Esophagus (tissue), 2 donors: Measurements from ENCODE around the gene TAF4. TPM values are rescaled to one million over a fixed set of nuclear protein-coding genes. Genes with fewer than 3 reads are reported as not detected.
"Not testable (repeated sequence)": the region's sequence is repeated elsewhere in the genome, so short reads cannot be mapped to it uniquely, and the experiment has no call there.

Source experiments
- H3K27ac ChIP-seq, 2 donors: one replicate each; pipeline ENCODE4 v1.5.1; 2013; ENCODE audit warnings: low read depth in 2 of 2, mild to moderate bottlenecking in 2 of 2, inconsistent platforms in 1 of 2, low read length in 1 of 2, moderate library complexity in 1 of 2
- H3K27me3 ChIP-seq, 2 donors: one replicate each; pipeline ENCODE4 v1.6.1; 2013; ENCODE audit warnings: low read length in 2 of 2, control low read depth in 1 of 2, mild to moderate bottlenecking in 1 of 2; ENCODE audit not compliant: insufficient read depth in 2 of 2, control insufficient read depth in 1 of 2
- H3K36me3 ChIP-seq, 2 donors: one replicate each; pipeline ENCODE4 v1.6.1; 2013; ENCODE audit warnings: low read length in 1 of 2; ENCODE audit not compliant: control insufficient read depth in 2 of 2, insufficient read depth in 2 of 2
- H3K4me1 ChIP-seq, 2 donors: one replicate each; pipeline ENCODE4 v1.6.1; 2013; ENCODE audit warnings: low read length in 1 of 2; ENCODE audit not compliant: control insufficient read depth in 2 of 2, insufficient read depth in 2 of 2
- H3K4me3 ChIP-seq, 2 donors: one replicate each; pipeline ENCODE4 v1.5.1; 2013; ENCODE audit warnings: low read length in 2 of 2, mild to moderate bottlenecking in 2 of 2, low read depth in 1 of 2, moderate library complexity in 1 of 2
- H3K9me3 ChIP-seq, 2 donors: one replicate each; pipeline ENCODE4 v1.6.1; 2013; ENCODE audit warnings: mild to moderate bottlenecking in 2 of 2, low read depth in 1 of 2, low read length in 1 of 2, moderate library complexity in 1 of 2; ENCODE audit not compliant: control insufficient read depth in 2 of 2, insufficient read depth in 1 of 2
- WGBS, 2 donors: extraction: QIAGEN DNeasy Blood & Tissue Kit; methylation state at CpG; one replicate each; pipeline ENCODE4 v1.1.7; 2013; 5-methylcytosine and 5-hydroxymethylcytosine counted together
- polyA plus RNA-seq, 2 donors: library from polyadenylated mRNA; stranded (reverse); fragments of 200-250 nt; gene quantifications; one replicate each; pipeline ENCODE4 v1.2.3, GENCODE V29; 2013
- donor health status: healthy with polysubstance abuse.
- donor health status: Bipolar disorder and iron deficiency.

The TAF4 gene
- polyA plus RNA-seq, 2 donors = 4.2 to 5.8 TPM

- Histone ChIP-seq H3K36me3 (peaks cover 0 to 9% of the 10 kb centered on the region in 2 donors), H3K9me3 (no peaks in the 10 kb centered on the region), H3K4me1 (peaks cover 10 to 17% of the 10 kb centered on the region in 2 donors), H3K27ac (no peak overlapping the region), H3K27me3 (no peaks in the 10 kb centered on the region), H3K4me3 (no peak overlapping the region)
- WGBS, 2 donors = 94 to 96% methylated on average over 10 to 11 of the region's 11 CpGs
Observed at GRCh38 chr20:62058941-62059340, 6.7 kb downstream of the TAF4 start.

- WGBS, 2 donors = 85 to 89% methylated on average over 11 of the region's 11 CpGs
- no peaks in the 10 kb centered on the region for H3K9me3 ChIP-seq
- no peak overlapping the region for H3K4me3 ChIP-seq
- H3K4me1 ChIP-seq = peaks cover 4 to 6% of the 10 kb centered on the region in 2 donors
- H3K27ac ChIP-seq = no peak overlapping the region
- no peaks in the 10 kb centered on the region for H3K27me3 ChIP-seq
- H3K36me3 ChIP-seq = peaks cover 0 to 14% of the 10 kb centered on the region in 2 donors
Observed at GRCh38 chr20:62056975-62057374, 8.7 kb downstream of the TAF4 start.

- WGBS, 2 donors = 77 to 89% methylated on average over 6 of the region's 6 CpGs
- peaks cover 4 to 7% of the 10 kb centered on the region in 2 donors for H3K4me1 ChIP-seq
- no peak overlapping the region for H3K4me3 ChIP-seq
- H3K27ac ChIP-seq = no peak overlapping the region
- peaks cover 0 to 14% of the 10 kb centered on the region in 2 donors for H3K36me3 ChIP-seq
- no peaks in the 10 kb centered on the region for H3K9me3 ChIP-seq
- H3K27me3 ChIP-seq = no peaks in the 10 kb centered on the region
Observed at GRCh38 chr20:62056377-62056776, 9.3 kb downstream of the TAF4 start.

- peaks cover 0 to 14% of the 10 kb centered on the region in 2 donors for H3K36me3 ChIP-seq
- not testable (repeated sequence) for H3K4me3 ChIP-seq, H3K4me1 ChIP-seq, H3K27me3 ChIP-seq, H3K9me3 ChIP-seq, H3K27ac ChIP-seq
- WGBS, 2 donors = 80 to 87% methylated on average over 6 of the region's 6 CpGs
Observed at GRCh38 chr20:62055862-62056115, 9.9 kb downstream of the TAF4 start.

- 97% methylated on average over 21 of the region's 21 CpGs for WGBS, 2 donors
- peaks cover 4 to 9% of the 10 kb centered on the region in 2 donors for H3K4me1 ChIP-seq
- no peaks in the 10 kb centered on the region for H3K9me3 ChIP-seq
Observed at GRCh38 chr20:62055106-62055861, 10.4 kb downstream of the TAF4 start.

GRCh38 chr20:62054451-62054953 lies 11.2 kb downstream of the TAF4 start:
- no peaks in the 10 kb centered on the region for H3K9me3 ChIP-seq
- no peak overlapping the region for H3K4me3 ChIP-seq
- no peaks in the 10 kb centered on the region for H3K27me3 ChIP-seq
- H3K27ac ChIP-seq = no peak overlapping the region
- 96% methylated on average over 12 of the region's 12 CpGs for WGBS, 2 donors
- H3K4me1 ChIP-seq = peaks cover 4 to 12% of the 10 kb centered on the region in 2 donors
- H3K36me3 ChIP-seq = peaks cover 0 to 14% of the 10 kb centered on the region in 2 donors

More at GRCh38 chr20:62055106-62055861, 10.4 kb downstream of the TAF4 start:
- no peak overlapping the region for H3K4me3 ChIP-seq
- H3K36me3 ChIP-seq = peaks cover 0 to 14% of the 10 kb centered on the region in 2 donors
- H3K27me3 ChIP-seq = no peaks in the 10 kb centered on the region
- no peak overlapping the region for H3K27ac ChIP-seq

- no peak overlapping the region for H3K27ac ChIP-seq
- no peaks in the 10 kb centered on the region for H3K27me3 ChIP-seq
- peaks cover 7 to 12% of the 10 kb centered on the region in 2 donors for H3K4me1 ChIP-seq
- no peak overlapping the region for H3K4me3 ChIP-seq
- no peaks in the 10 kb centered on the region for H3K9me3 ChIP-seq
- peaks cover 0 to 14% of the 10 kb centered on the region in 2 donors for H3K36me3 ChIP-seq
- WGBS, 2 donors = 93 to 96% methylated on average over 22 of the region's 22 CpGs
Observed at GRCh38 chr20:62053465-62054196, 12.1 kb downstream of the TAF4 start.

- Histone ChIP-seq H3K36me3 (peaks cover 0 to 14% of the 10 kb centered on the region in 2 donors), H3K4me1 (peaks cover 7 to 12% of the 10 kb centered on the region in 2 donors), H3K27me3 (no peaks in the 10 kb centered on the region), H3K9me3 (no peaks in the 10 kb centered on the region), H3K27ac (no peak overlapping the region), H3K4me3 (no peak overlapping the region)
- 89 to 93% methylated on average over 24 to 26 of the region's 26 CpGs for WGBS, 2 donors
Observed at GRCh38 chr20:62052842-62053464, 12.7 kb downstream of the TAF4 start.

- no peak overlapping the region for H3K27ac ChIP-seq
- H3K36me3 ChIP-seq = peaks cover 0 to 14% of the 10 kb centered on the region in 2 donors
- 90 to 95% methylated on average over 12 to 13 of the region's 13 CpGs for WGBS, 2 donors
- H3K27me3 ChIP-seq = no peaks in the 10 kb centered on the region
- no peak overlapping the region for H3K4me3 ChIP-seq
- no peaks in the 10 kb centered on the region for H3K9me3 ChIP-seq
- peaks cover 7 to 12% of the 10 kb centered on the region in 2 donors for H3K4me1 ChIP-seq
Observed at GRCh38 chr20:62052336-62052841, 13.3 kb downstream of the TAF4 start.
